OCI-LY3 (cell line): ENCODE results near the gene TACR1.

Experiments
- H2AFZ ChIP-seq: fragments of 200-600, 300-600 bp; shearing (Covaris generic); 2 replicates; pipeline ENCODE4 v1.6.0; 2014; ENCODE audit warnings: antibody characterized with exemption, low read depth, low read length
- H3K27ac ChIP-seq: fragments of 200-600, 300-600 bp; sonication (generic); 2 replicates; pipeline ENCODE4 v1.5.1; 2014; ENCODE audit warnings: mild to moderate bottlenecking, low read length, moderate library complexity, mixed read lengths
- H3K27me3 ChIP-seq: fragments of 200-600, 300-600 bp; sonication (generic); 2 replicates; pipeline ENCODE4 v1.6.1; 2014; ENCODE audit warnings: low read depth, low read length, mixed read lengths
- H3K36me3 ChIP-seq: fragments of 200-600, 300-600 bp; sonication (generic); replicated peaks from 2 replicates; pipeline ENCODE3; 2014; ENCODE audit warnings: low read depth, low read length, mixed read lengths
- H3K4me1 ChIP-seq: fragments of 300-600, 200-600 bp; sonication (generic); 2 replicates; pipeline ENCODE4 v1.6.1; 2014; ENCODE audit warnings: low read length, mixed read lengths
- H3K4me2 ChIP-seq: fragments of 200-600, 300-600 bp; sonication (generic); 2 replicates; pipeline ENCODE4 v1.6.1; 2014; ENCODE audit warnings: low read length, mixed read lengths
- H3K4me3 ChIP-seq: fragments of 300-600, 200-600 bp; sonication (generic); 2 replicates; pipeline ENCODE4 v1.5.1; 2014; ENCODE audit warnings: antibody characterized with exemption, mild to moderate bottlenecking, low read length, moderate library complexity
- H3K79me2 ChIP-seq: fragments of 300-600, 200-600 bp; shearing (Covaris generic); 2 replicates; pipeline ENCODE4 v1.6.1; 2014; ENCODE audit warnings: mild to moderate bottlenecking, low read length, mixed read lengths
- H3K9ac ChIP-seq: fragments of 300-600, 200-600 bp; shearing (Covaris generic); 2 replicates; pipeline ENCODE4 v1.6.0; 2014; ENCODE audit warnings: mild to moderate bottlenecking, low read length, moderate library complexity
- H3K9me3 ChIP-seq: fragments of 200-600, 300-600 bp; shearing (Covaris generic); 2 replicates; pipeline ENCODE4 v1.6.1; 2014; ENCODE audit warnings: low read length, mixed read lengths; ENCODE audit not compliant: insufficient read depth
- H4K20me1 ChIP-seq: fragments of 200-600, 300-600 bp; sonication (generic); 2 replicates; pipeline ENCODE4 v1.6.1; 2016; ENCODE audit warnings: low read length, mixed read lengths; ENCODE audit not compliant: insufficient read depth
- CTCF ChIP-seq: fragments of 200-600, 300-600 bp; sonication (generic); IDR thresholded peaks from 2 replicates; pipeline ENCODE4 v1.5.1; 2014; ENCODE audit warnings: antibody characterized with exemption, low read length, low read depth
- EZH2phosphoT487 ChIP-seq: fragments of 200-600 bp; shearing (Covaris generic); IDR thresholded peaks from 2 replicates; pipeline ENCODE4 v1.6.1; 2018; ENCODE audit warnings: antibody characterized with exemption, mixed run types, low read depth

Gene TACR1

GRCh38 chr2:74999468-74999867 is 199.9 kb downstream of the TACR1 start:
- TF ChIP-seq CTCF (no peak), EZH2phosphoT487 (no peak)
- Histone ChIP-seq H3K4me1 (no peaks in the 10 kb centered on the region), H3K4me2 (no peak overlapping the region), H3K9ac (no peak overlapping the region), H4K20me1 (no peaks in the 10 kb centered on the region), H3K27ac (no peak overlapping the region), H3K36me3 (no peaks in the 10 kb centered on the region), H3K79me2 (no peaks in the 10 kb centered on the region), H3K27me3 (no peaks in the 10 kb centered on the region), H2AFZ (no peak overlapping the region), H3K9me3 (no peaks in the 10 kb centered on the region; the same call in 1 of the 2 replicates), H3K4me3 (no peak overlapping the region)
